Uterus (tissue), 2 donors: ENCODE data around the gene UBAP1L.
"Not testable (repeated sequence)": the region's sequence is repeated elsewhere in the genome, so short reads cannot be mapped to it uniquely, and the experiment has no call there.

ENCODE experiments used
- POLR2A ChIP-seq, 2 donors: fragments of 450-650 bp; IDR thresholded peaks; one replicate each; pipeline ENCODE4 v1.6.1; 2016; ENCODE audit warnings: antibody characterized with exemption in 2 of 2, mild to moderate bottlenecking in 1 of 2, moderate library complexity in 1 of 2
- TF ChIP-seq, protein P1 (sequence below), 4 experiments: fragments of 200-600 bp in 2 of 4; fragments of 450-650 bp in 2 of 4; sonication (generic) in 2 of 4; IDR thresholded peaks; one replicate each; pipeline ENCODE4 v1.5.1; 2016 to 2019; ENCODE audit warnings: antibody characterized with exemption in 4 of 4, mild to moderate bottlenecking in 2 of 4, moderate library complexity in 1 of 4

- TF ChIP-seq, protein P1, sequence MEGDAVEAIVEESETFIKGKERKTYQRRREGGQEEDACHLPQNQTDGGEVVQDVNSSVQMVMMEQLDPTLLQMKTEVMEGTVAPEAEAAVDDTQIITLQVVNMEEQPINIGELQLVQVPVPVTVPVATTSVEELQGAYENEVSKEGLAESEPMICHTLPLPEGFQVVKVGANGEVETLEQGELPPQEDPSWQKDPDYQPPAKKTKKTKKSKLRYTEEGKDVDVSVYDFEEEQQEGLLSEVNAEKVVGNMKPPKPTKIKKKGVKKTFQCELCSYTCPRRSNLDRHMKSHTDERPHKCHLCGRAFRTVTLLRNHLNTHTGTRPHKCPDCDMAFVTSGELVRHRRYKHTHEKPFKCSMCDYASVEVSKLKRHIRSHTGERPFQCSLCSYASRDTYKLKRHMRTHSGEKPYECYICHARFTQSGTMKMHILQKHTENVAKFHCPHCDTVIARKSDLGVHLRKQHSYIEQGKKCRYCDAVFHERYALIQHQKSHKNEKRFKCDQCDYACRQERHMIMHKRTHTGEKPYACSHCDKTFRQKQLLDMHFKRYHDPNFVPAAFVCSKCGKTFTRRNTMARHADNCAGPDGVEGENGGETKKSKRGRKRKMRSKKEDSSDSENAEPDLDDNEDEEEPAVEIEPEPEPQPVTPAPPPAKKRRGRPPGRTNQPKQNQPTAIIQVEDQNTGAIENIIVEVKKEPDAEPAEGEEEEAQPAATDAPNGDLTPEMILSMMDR (IDR thresholded peaks at IDR 0.05): not testable (repeated sequence)
- TF ChIP-seq POLR2A (IDR thresholded peaks at IDR 0.05): not testable (repeated sequence)
These were observed 39.2 kb downstream of the UBAP1L start for GRCh38 chr15:65075607-65076395.
